GM19238 (cell line): ENCODE results near the gene CLDN16.

Source experiments
- DNase-seq: peaks from one replicate; pipeline ENCODE4 v3.0.0; 2011; ENCODE audit warnings: low spot score; ENCODE audit not compliant: insufficient read length

CLDN16 gene

GRCh38 chr3:190387578-190388213 is at the start of gene CLDN16:
Gene CLDN16, plus strand, starts transcription at chr3:190388163. Its CDS starts 167 bp downstream, at chr3:190388330.
- no peak for DNase-seq

GRCh38 chr3:190338717-190339116 is 49.2 kb upstream of the CLDN16 start:
- DNase-seq, result no peak

- DNase-seq, result no peak
Measured at GRCh38 chr3:190339130-190339529, 48.8 kb upstream of the CLDN16 start.

GRCh38 chr3:190340071-190340470 is 47.9 kb upstream of the CLDN16 start:
- DNase-seq, result no peak

GRCh38 chr3:190345027-190345821 is 42.7 kb upstream of the CLDN16 start:
- DNase-seq, result no peak

GRCh38 chr3:190345878-190346277 is 42.1 kb upstream of the CLDN16 start:
- DNase-seq, result no peak

GRCh38 chr3:190346541-190346940 is 41.4 kb upstream of the CLDN16 start:
- no peak for DNase-seq

GRCh38 chr3:190352861-190353457 is 35.0 kb upstream of the CLDN16 start:
- no peak for DNase-seq

- no peak for DNase-seq
Measured at GRCh38 chr3:190356246-190356645, 31.7 kb upstream of the CLDN16 start.

GRCh38 chr3:190357468-190357867 is 30.5 kb upstream of the CLDN16 start:
- no peak for DNase-seq

GRCh38 chr3:190359813-190360212 is 28.1 kb upstream of the CLDN16 start:
- no peak for DNase-seq

GRCh38 chr3:190360228-190360627 is 27.7 kb upstream of the CLDN16 start:
- no peak for DNase-seq

- no peak for DNase-seq
Measured at GRCh38 chr3:190361791-190362190, 26.2 kb upstream of the CLDN16 start.

GRCh38 chr3:190362258-190362657 is 25.7 kb upstream of the CLDN16 start:
- no peak for DNase-seq

- DNase-seq, result no peak
Measured at GRCh38 chr3:190366133-190366532, 21.8 kb upstream of the CLDN16 start.

GRCh38 chr3:190368881-190369280 is 19.1 kb upstream of the CLDN16 start:
- DNase-seq, result no peak

GRCh38 chr3:190369668-190370295 is 18.2 kb upstream of the CLDN16 start:
- DNase-seq, result no peak

GRCh38 chr3:190370369-190370768 is 17.6 kb upstream of the CLDN16 start:
- DNase-seq, result no peak

GRCh38 chr3:190371152-190371551 is 16.8 kb upstream of the CLDN16 start:
- no peak for DNase-seq

- DNase-seq, result no peak
Measured at GRCh38 chr3:190375246-190375645, 12.7 kb upstream of the CLDN16 start.

GRCh38 chr3:190375671-190376070 is 12.3 kb upstream of the CLDN16 start:
- DNase-seq, result no peak
